ENCODE results near the gene DNPEP. TPM values are rescaled to one million over a fixed set of nuclear protein-coding genes. Genes with fewer than 3 reads are reported as not detected.

Gene DNPEP
- total and polyA plus RNA-seq, 2 of the 8 experiments (the other 6 are each of a cell fraction or from before 2014, with no cell fraction given) = 59.8 to 109 TPM

GRCh38 chr2:219388121-219388906 lies 602 bp upstream of the DNPEP start:
- no peak overlapping the region for H2BK5ac ChIP-seq (ENCODE audit: low read depth, low read length)
- ChIA-PET POLR2A (ENCODE audit: partially characterized antibody) (interaction anchor here (0.7 to 2.0 kb wide), 11 partner anchors 10 to 143 kb away, joined by 3 to 8 read pairs (median 4); partner anchors contain the start of genes GLB1L and STK16), CTCF (ENCODE audit: partially characterized antibody) (interaction anchor here (0.5 to 8.0 kb wide), 25 partner anchors 10 to 278 kb away, joined by 3 to 142 read pairs (median 5); partner anchors contain the start of genes GMPPA and SPEG)
- H3K9ac ChIP-seq (replicated peaks in 1 of 4; ENCODE audit: extremely low read depth in 1 of 4, low read depth in 3 of 4, low read length in 3 of 4) = peak overlapping the region in 1 of 4 experiments; percentile 16; a peak in 3 of 7 replicates
- no peak overlapping the region for H3K14ac ChIP-seq (ENCODE audit: insufficient read length)
- WGBS, 2 experiments (ENCODE audit: extremely low coverage in 1 of 2, insufficient coverage in 1 of 2, insufficient read length in 1 of 2, insufficient replicate concordance in 2 of 2, low coverage in 1 of 2, low lambda C conversion rate in 2 of 2, missing lambda C conversion rate in 1 of 2) = 4% methylated on average over 31 of the region's 78 CpGs; no CpG with 5 or more reads in 1 of the 2 experiments
- no peak overlapping the region for H4K5ac ChIP-seq (ENCODE audit: insufficient read length, low read depth, low read length)
- peaks cover 2% of the 10 kb centered on the region for H3K79me1 ChIP-seq (ENCODE audit: low read depth, low read length)
- no peak overlapping the region for H2BK20ac ChIP-seq (ENCODE audit: low read length)
- no peak overlapping the region for H2AK5ac ChIP-seq (ENCODE audit: low read depth, low read length)
- H3K9me3 ChIP-seq (ENCODE audit: insufficient read depth in 2 of 2, low read depth in 1 of 2, low read length in 1 of 2) = no peaks in the 10 kb centered on the region
- no peaks in the 10 kb centered on the region for H3K79me2 ChIP-seq (ENCODE audit: control insufficient read depth in 1 of 2, insufficient read depth in 2 of 2, low read length in 2 of 2)
- H3K36me3 ChIP-seq (ENCODE audit: control insufficient read depth in 2 of 4, insufficient read depth in 4 of 4, low read length in 3 of 4) = peaks cover 8 to 16% (median 13%) of the 10 kb centered on the region in 4 experiments; a peak in 7 of 8 replicates
- no peak overlapping the region for H3K27ac ChIP-seq (ENCODE audit: low read depth, low read length)
- no peak overlapping the region for H2BK15ac ChIP-seq (ENCODE audit: low read length)
- peaks cover 0 to 14% (median 4%) of the 10 kb centered on the region in 4 experiments; a peak in 5 of 7 replicates for H3K4me1 ChIP-seq (replicated peaks in 1 of 4; ENCODE audit: control insufficient read depth in 3 of 4, insufficient read depth in 4 of 4, low read length in 3 of 4)
- peak overlapping the region; percentile 36 to 75 (median 54) for H3K4me3 ChIP-seq (ENCODE audit: extremely low read depth in 1 of 4, insufficient read depth in 2 of 4, low read depth in 3 of 4, low read length in 4 of 4)
- no peak overlapping the region for H3K4ac ChIP-seq (replicated peaks; ENCODE audit: insufficient read length, low read depth, low read length)
- H2BK12ac ChIP-seq (ENCODE audit: low read depth, low read length) = no peak overlapping the region
- peak overlapping the region; percentile 89 for H2AFZ ChIP-seq (ENCODE audit: low read length)
- no peak overlapping the region for H4K8ac ChIP-seq (ENCODE audit: extremely low read depth, insufficient read depth, low read length)
- no peak overlapping the region; the same call in 1 of the 2 replicates for H3K18ac ChIP-seq (ENCODE audit: extremely low read depth, low read length)
- H3K23ac ChIP-seq (ENCODE audit: insufficient read length) = no peak overlapping the region
- H3K23me2 ChIP-seq (ENCODE audit: low read depth, low read length) = peaks cover 3% of the 10 kb centered on the region
- no peak overlapping the region for H2BK120ac ChIP-seq (replicated peaks; ENCODE audit: low read depth, low read length)
- peak overlapping the region; percentile 61 to 69 for H3K4me2 ChIP-seq (ENCODE audit: insufficient read depth in 1 of 2, low read depth in 2 of 2, low read length in 2 of 2)
- H3K56ac ChIP-seq (replicated peaks; ENCODE audit: insufficient read length, low read depth, low read length) = no peak overlapping the region
- H3K27me3 ChIP-seq (replicated peaks in 1 of 4; ENCODE audit: control insufficient read depth in 3 of 4, extremely low read depth in 1 of 4, insufficient read depth in 3 of 4, low read length in 3 of 4) = no peaks in the 10 kb centered on the region; a peak in 1 of 7 replicates
- peaks cover 0 to 3% of the 10 kb centered on the region in 2 experiments for H4K20me1 ChIP-seq (replicated peaks in 1 of 2; ENCODE audit: control insufficient read depth in 1 of 2, insufficient read depth in 2 of 2, low read length in 2 of 2)
- FAIRE-seq (no peak), DNase-seq (ENCODE audit: low read depth in 1 of 2, low spot score in 2 of 2) (peak; percentile 81 to 97)
- no peak overlapping the region for H4K91ac ChIP-seq (replicated peaks; ENCODE audit: insufficient read length, low read length)
- TF ChIP-seq BACH1 (IDR thresholded peaks at IDR 0.05; ENCODE audit: low read length) = peak; percentile 98
- TF ChIP-seq PHF8 (conservative IDR thresholded peaks at IDR 0.05; ENCODE audit: low read depth, low read length) = peak; percentile 48; the same call in 1 of the 2 replicates
- 0 out of 2 replicates have a peak, but pooled peaks have one; percentile 31 for TF ChIP-seq SP1 (IDR thresholded peaks at IDR 0.05; ENCODE audit: low read depth, low read length)
- no peak for TF ChIP-seq FOSL1 (IDR thresholded peaks at IDR 0.05; ENCODE audit: insufficient read depth, low read depth, low read length)
- no peak for TF ChIP-seq SP2 (IDR thresholded peaks at IDR 0.05; ENCODE audit: low read length)
- peak; percentile 17; the same call in 1 of the 2 replicates for TF ChIP-seq E2F6 (IDR thresholded peaks at IDR 0.05)
- TF ChIP-seq HDAC2 (IDR thresholded peaks at IDR 0.05; ENCODE audit: borderline replicate concordance in 1 of 2, low read depth in 2 of 2, low read length in 2 of 2) = peak; percentile 97 to 99
- TF ChIP-seq SP4 (IDR thresholded peaks at IDR 0.05; ENCODE audit: low read length) = peak; percentile 55
- 0 out of 4 replicates have a peak, but pooled peaks of 1 of the 2 experiments have one; percentile 29 for TF ChIP-seq SIN3A (conservative IDR thresholded peaks at IDR 0.05 in 1 of 2, IDR thresholded peaks at IDR 0.05 in 1 of 2; ENCODE audit: low read depth in 1 of 2, low read length in 2 of 2)
- TF ChIP-seq POLR2AphosphoS5 (IDR thresholded peaks at IDR 0.05; ENCODE audit: low read depth, low read length) = no peak

Data from H1 (cell line).